ENCODE results near the gene AMBRA1. TPM values are rescaled to one million over a fixed set of nuclear protein-coding genes. Genes with fewer than 3 reads are reported as not detected.

The AMBRA1 gene
- total and polyA plus RNA-seq, 4 experiments from 2014 or later: 5.9 to 43.9 (median 30.4) TPM

GRCh38 chr11:46526216-46527215 lies 67.3 kb downstream of the AMBRA1 start:
- H3K4me1 Mint-ChIP-seq: peaks cover 23 to 61% (median 44%) of the 10 kb centered on the region in 4 donors
- ChIA-PET POLR2A (ENCODE audit: partially characterized antibody) (no interaction called here), CTCF (ENCODE audit: partially characterized antibody) (interaction anchor here (0.7 kb wide), 1 partner anchor 31 kb away, joined by 3 read pairs; no protein-coding TSS in a partner anchor)
- H3K4me3 Mint-ChIP-seq: no peak overlapping the region
- H3K36me3 Mint-ChIP-seq: peaks cover 13 to 25% of the 10 kb centered on the region in 2 donors
- no peaks in the 10 kb centered on the region for H3K36me3 ChIP-seq (ENCODE audit: insufficient read depth, low read length)
- H3K27me3 Mint-ChIP-seq: no peaks in the 10 kb centered on the region
- no peaks in the 10 kb centered on the region for H3K9me3 ChIP-seq (ENCODE audit: control insufficient read depth in 1 of 2, low read length in 2 of 2)
- H3K9me3 Mint-ChIP-seq: peaks cover 0 to 5% (median 0%) of the 10 kb centered on the region in 8 donors
- H3K27ac Mint-ChIP-seq: peak overlapping the region in 1 of 7 donors; percentile 23
- intact Hi-C loops (cut with micrococcal nuclease): loop anchor here (5.0 kb wide), 1 partner anchor 139 kb away; no protein-coding TSS in a partner anchor
- H3K27me3 ChIP-seq (ENCODE audit: insufficient read depth, low read length): no peaks in the 10 kb centered on the region
- DNase-seq: no peak
- H3K27ac ChIP-seq (ENCODE audit: low read depth, low read length): no peak overlapping the region
- H3K4me1 ChIP-seq (ENCODE audit: insufficient read depth, low read length): peaks cover 12% of the 10 kb centered on the region
- H3K4me3 ChIP-seq (ENCODE audit: low read length in 2 of 2): no peak overlapping the region

- peaks cover 5% of the 10 kb centered on the region for H3K4me1 ChIP-seq (ENCODE audit: insufficient read depth, low read length)
- H3K9me3 Mint-ChIP-seq: peaks cover 0 to 5% (median 0%) of the 10 kb centered on the region in 8 donors
- DNase-seq: no peak
- H3K36me3 Mint-ChIP-seq: peaks cover 15 to 24% of the 10 kb centered on the region in 2 donors
- no peaks in the 10 kb centered on the region for H3K9me3 ChIP-seq (ENCODE audit: control insufficient read depth in 1 of 2, low read length in 2 of 2)
- no peak overlapping the region for H3K4me3 Mint-ChIP-seq
- intact Hi-C loops (cut with micrococcal nuclease): no loop called here
- peak overlapping the region in 2 of 7 donors; percentile 17 to 35 for H3K27ac Mint-ChIP-seq
- no peak overlapping the region for H3K27ac ChIP-seq (ENCODE audit: low read depth, low read length)
- H3K4me1 Mint-ChIP-seq: peaks cover 17 to 51% (median 33%) of the 10 kb centered on the region in 4 donors
- H3K27me3 Mint-ChIP-seq: no peaks in the 10 kb centered on the region
- ChIA-PET CTCF (ENCODE audit: partially characterized antibody) (interaction anchor here (0.6 to 1.1 kb wide), 2 partner anchors 12 to 17 kb away, joined by 3 read pairs; no protein-coding TSS in a partner anchor), POLR2A (ENCODE audit: partially characterized antibody) (no interaction called here)
- no peaks in the 10 kb centered on the region for H3K27me3 ChIP-seq (ENCODE audit: insufficient read depth, low read length)
- H3K36me3 ChIP-seq (ENCODE audit: insufficient read depth, low read length): no peaks in the 10 kb centered on the region
- H3K4me3 ChIP-seq (ENCODE audit: low read length in 2 of 2): no peak overlapping the region
Measured at GRCh38 chr11:46524201-46524770, 69.5 kb downstream of the AMBRA1 start.

GRCh38 chr11:46523290-46523689 lies 70.5 kb downstream of the AMBRA1 start:
- no peaks in the 10 kb centered on the region for H3K9me3 ChIP-seq (ENCODE audit: control insufficient read depth in 1 of 2, low read length in 2 of 2)
- no peak for DNase-seq
- ChIA-PET CTCF (ENCODE audit: partially characterized antibody) (no interaction called here), POLR2A (ENCODE audit: partially characterized antibody) (no interaction called here)
- no peaks in the 10 kb centered on the region for H3K27me3 ChIP-seq (ENCODE audit: insufficient read depth, low read length)
- intact Hi-C loops (cut with micrococcal nuclease): no loop called here
- H3K27me3 Mint-ChIP-seq: no peaks in the 10 kb centered on the region
- H3K4me1 Mint-ChIP-seq: peaks cover 10 to 41% (median 27%) of the 10 kb centered on the region in 4 donors
- H3K27ac ChIP-seq (ENCODE audit: low read depth, low read length): no peak overlapping the region
- H3K4me3 Mint-ChIP-seq: no peak overlapping the region
- no peaks in the 10 kb centered on the region for H3K4me1 ChIP-seq (ENCODE audit: insufficient read depth, low read length)
- H3K36me3 Mint-ChIP-seq: peaks cover 15 to 19% of the 10 kb centered on the region in 2 donors
- no peak overlapping the region for H3K4me3 ChIP-seq (ENCODE audit: low read length in 2 of 2)
- peaks cover 0 to 5% (median 0%) of the 10 kb centered on the region in 8 donors for H3K9me3 Mint-ChIP-seq
- H3K27ac Mint-ChIP-seq: peak overlapping the region in 2 of 7 donors; percentile 12 to 43
- H3K36me3 ChIP-seq (ENCODE audit: insufficient read depth, low read length): no peaks in the 10 kb centered on the region

GRCh38 chr11:46522682-46523281 lies 71.0 kb downstream of the AMBRA1 start:
- Histone ChIP-seq H3K36me3 (ENCODE audit: insufficient read depth, low read length) (no peaks in the 10 kb centered on the region), H3K4me1 (ENCODE audit: insufficient read depth, low read length) (no peaks in the 10 kb centered on the region), H3K4me3 (ENCODE audit: low read length in 2 of 2) (no peak overlapping the region), H3K9me3 (ENCODE audit: control insufficient read depth in 1 of 2, low read length in 2 of 2) (no peaks in the 10 kb centered on the region), H3K27ac (ENCODE audit: low read depth, low read length) (no peak overlapping the region), H3K27me3 (ENCODE audit: insufficient read depth, low read length) (no peaks in the 10 kb centered on the region)
- CTCF ChIA-PET (ENCODE audit: partially characterized antibody): no interaction called here
- intact Hi-C loops (cut with micrococcal nuclease): no loop called here
- Mint-ChIP-seq H3K4me3 (no peak overlapping the region), H3K9me3 (peaks cover 0 to 5% (median 0%) of the 10 kb centered on the region in 8 donors), H3K4me1 (peaks cover 10 to 40% (median 26%) of the 10 kb centered on the region in 4 donors), H3K36me3 (peaks cover 15 to 19% of the 10 kb centered on the region in 2 donors), H3K27me3 (no peaks in the 10 kb centered on the region), H3K27ac (peak overlapping the region in 1 of 7 donors; percentile 43)
- POLR2A ChIA-PET (ENCODE audit: partially characterized antibody): no interaction called here
- no peak for DNase-seq

- Mint-ChIP-seq H3K27me3 (no peaks in the 10 kb centered on the region), H3K9me3 (peaks cover 0 to 5% (median 0%) of the 10 kb centered on the region in 8 donors), H3K36me3 (peaks cover 11 to 14% of the 10 kb centered on the region in 2 donors), H3K27ac (no peak overlapping the region), H3K4me1 (peaks cover 10 to 36% (median 24%) of the 10 kb centered on the region in 4 donors), H3K4me3 (no peak overlapping the region)
- POLR2A ChIA-PET (ENCODE audit: partially characterized antibody): no interaction called here
- Histone ChIP-seq H3K27me3 (ENCODE audit: insufficient read depth, low read length) (no peaks in the 10 kb centered on the region), H3K4me1 (ENCODE audit: insufficient read depth, low read length) (no peaks in the 10 kb centered on the region), H3K36me3 (ENCODE audit: insufficient read depth, low read length) (no peaks in the 10 kb centered on the region), H3K4me3 (ENCODE audit: low read length in 2 of 2) (no peak overlapping the region), H3K27ac (ENCODE audit: low read depth, low read length) (no peak overlapping the region), H3K9me3 (ENCODE audit: control insufficient read depth in 1 of 2, low read length in 2 of 2) (no peaks in the 10 kb centered on the region)
- CTCF ChIA-PET (ENCODE audit: partially characterized antibody): no interaction called here
- DNase-seq: no peak
- intact Hi-C loops (cut with micrococcal nuclease): no loop called here
Measured at GRCh38 chr11:46521961-46522681, 71.7 kb downstream of the AMBRA1 start.

- Histone ChIP-seq H3K27ac (ENCODE audit: low read depth, low read length) (no peak overlapping the region), H3K27me3 (ENCODE audit: insufficient read depth, low read length) (no peaks in the 10 kb centered on the region), H3K4me1 (ENCODE audit: insufficient read depth, low read length) (no peaks in the 10 kb centered on the region), H3K9me3 (ENCODE audit: control insufficient read depth in 1 of 2, low read length in 2 of 2) (no peaks in the 10 kb centered on the region), H3K4me3 (ENCODE audit: low read length in 2 of 2) (no peak overlapping the region), H3K36me3 (ENCODE audit: insufficient read depth, low read length) (no peaks in the 10 kb centered on the region)
- CTCF ChIA-PET (ENCODE audit: partially characterized antibody): no interaction called here
- intact Hi-C loops (cut with micrococcal nuclease): no loop called here
- Mint-ChIP-seq H3K27ac (peak overlapping the region in 1 of 7 donors; percentile 42), H3K9me3 (no peaks in the 10 kb centered on the region), H3K27me3 (no peaks in the 10 kb centered on the region), H3K4me3 (no peak overlapping the region), H3K36me3 (peaks cover 5 to 8% of the 10 kb centered on the region in 2 donors), H3K4me1 (peaks cover 10 to 35% (median 23%) of the 10 kb centered on the region in 4 donors)
- DNase-seq: no peak
- POLR2A ChIA-PET (ENCODE audit: partially characterized antibody): no interaction called here
Measured at GRCh38 chr11:46520971-46521745, 72.7 kb downstream of the AMBRA1 start.
